NCI-H2196 treated with DMSO at 0.1 percent for 48 hours (cell line): ENCODE measurements around the gene ADIRF.
"Not testable (repeated sequence)": the region's sequence is repeated elsewhere in the genome, so short reads cannot be mapped to it uniquely, and the experiment has no call there.

ENCODE experiments used
- DNase-seq: peaks from one replicate; lab custom pipeline; 2025; ENCODE audit not compliant: unreplicated experiment; lab: John Stamatoyannopoulos, UW

ADIRF gene

DNA sequence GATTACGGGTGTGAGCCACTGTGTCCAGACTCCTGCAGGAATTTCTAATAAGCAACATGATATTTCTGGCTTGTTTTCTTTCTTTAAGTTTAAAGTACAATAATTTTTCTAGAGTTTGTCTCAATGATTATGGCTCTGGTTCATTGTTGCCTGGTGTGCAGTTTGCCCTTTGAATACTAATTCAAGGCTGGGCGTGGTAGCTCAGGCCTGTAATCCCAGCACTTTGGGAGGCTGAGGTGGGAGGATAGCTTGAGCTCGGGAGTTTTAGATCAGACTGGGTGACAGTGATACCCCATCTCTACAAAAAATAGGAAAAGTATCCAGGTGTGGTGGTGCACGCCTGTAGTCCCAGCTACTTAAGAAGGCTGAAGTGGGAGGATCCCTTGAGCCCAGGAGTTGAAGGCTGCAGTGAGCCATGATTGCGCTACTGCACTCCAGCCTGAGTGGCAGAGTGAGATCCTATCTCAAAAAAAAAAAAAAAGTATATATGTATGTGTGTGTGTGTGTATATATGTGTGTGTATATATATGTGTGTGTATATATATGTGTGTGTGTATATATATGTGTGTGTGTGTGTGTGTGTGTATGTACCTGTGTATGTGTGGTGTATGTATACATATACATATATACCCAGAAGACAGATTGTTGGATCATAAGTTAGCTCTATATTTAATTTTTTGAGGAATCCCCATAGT, 8.2 kb downstream of the ADIRF start:
- DNase-seq, result no peak

DNA sequence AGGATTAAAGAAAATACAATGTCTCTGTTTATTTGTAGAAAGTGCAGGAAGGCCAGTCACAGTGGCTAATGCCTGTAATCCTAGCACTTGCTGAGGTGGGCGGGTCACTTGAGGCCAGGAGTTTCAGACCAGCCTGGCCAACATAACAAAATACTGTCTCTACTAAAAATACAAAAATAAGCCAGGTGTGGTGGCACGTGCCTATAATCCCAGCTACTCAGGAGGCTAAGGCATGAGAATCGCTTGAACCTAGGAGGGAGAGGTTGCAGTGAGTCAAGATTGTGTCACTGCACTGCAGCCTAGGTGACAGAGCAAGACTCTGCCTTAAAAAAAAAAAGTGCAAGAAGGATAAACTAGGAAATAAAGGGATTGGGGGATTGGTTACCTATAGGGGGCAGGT, 10.2 kb downstream of the ADIRF start:
- not testable (repeated sequence) for DNase-seq

DNA sequence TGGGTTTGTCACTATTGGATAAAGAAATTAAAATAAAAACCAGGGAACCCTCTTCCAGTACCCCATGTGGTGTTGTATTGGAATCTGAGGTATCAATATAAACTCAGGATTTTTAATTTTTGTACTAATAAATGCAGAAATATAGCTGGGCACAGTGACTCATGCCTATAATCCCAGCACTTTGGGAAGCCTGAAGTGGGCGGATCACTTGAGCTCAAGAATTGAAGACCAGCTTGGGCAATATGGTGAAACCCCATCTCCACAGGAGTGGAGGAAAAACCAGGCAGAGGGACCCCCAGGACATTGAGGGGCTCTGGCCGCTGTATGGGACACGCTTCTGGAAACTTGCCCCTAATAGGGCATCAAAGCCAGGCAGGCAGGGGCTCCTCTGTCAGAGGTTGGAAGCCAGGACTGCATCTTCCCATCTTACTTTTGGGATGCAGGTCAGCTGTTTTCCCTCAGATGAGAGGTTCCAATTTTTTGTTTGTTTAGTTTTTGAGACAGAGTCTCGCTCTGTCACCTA, 11.1 kb downstream of the ADIRF start:
- no peak for DNase-seq

GRCh38 chr10:86979977-86980448, 11.7 kb downstream of the ADIRF start:
- DNase-seq, result no peak

- DNase-seq, result not testable (repeated sequence)
Measured at GRCh38 chr10:86981020-86981419, 12.7 kb downstream of the ADIRF start.

DNA sequence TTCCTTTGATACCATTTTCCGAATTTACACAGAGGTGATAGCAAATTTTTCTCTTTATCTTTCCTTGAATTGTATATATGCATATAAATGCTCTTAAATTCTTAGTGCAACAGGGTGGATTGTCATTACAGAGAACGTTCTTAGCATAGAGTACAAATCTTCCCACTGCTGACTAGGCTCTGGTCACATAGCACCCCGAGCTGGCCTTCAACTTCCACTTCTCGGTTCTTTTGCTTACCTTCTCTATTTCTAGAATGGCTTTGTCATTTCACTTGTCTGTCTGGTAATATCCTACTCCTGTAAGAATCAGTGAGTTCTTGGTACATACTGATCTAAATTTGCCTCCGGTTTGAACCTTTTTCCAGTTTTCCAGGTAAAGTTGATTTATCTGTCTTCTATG, 13.4 kb downstream of the ADIRF start:
- DNase-seq, result no peak

DNA sequence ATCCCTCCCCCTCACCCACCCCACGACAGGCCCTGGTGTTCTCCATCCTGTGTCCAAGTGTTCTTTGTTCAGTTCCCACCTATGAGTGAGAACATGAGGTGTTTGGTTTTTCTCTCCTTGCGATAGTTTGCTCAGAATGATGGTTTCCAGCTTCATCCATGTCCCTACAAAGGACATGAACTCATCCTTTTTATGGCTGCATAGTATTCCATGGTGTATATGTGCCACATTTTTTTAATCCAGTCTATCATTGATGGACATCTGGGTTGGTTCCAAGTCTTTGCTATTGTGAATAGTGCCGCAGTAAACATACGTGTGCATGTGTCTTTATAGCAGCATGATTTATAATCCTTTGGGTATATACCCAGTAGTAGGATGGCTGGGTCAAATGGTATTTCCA, 16.2 kb downstream of the ADIRF start:
- not testable (repeated sequence) for DNase-seq

- DNase-seq, result no peak
Measured at GRCh38 chr10:86988520-86988919, 20.2 kb downstream of the ADIRF start.

GRCh38 chr10:86991362-86991761, 23.1 kb downstream of the ADIRF start:
- not testable (repeated sequence) for DNase-seq

GRCh38 chr10:86992456-86992855, 24.2 kb downstream of the ADIRF start:
- DNase-seq, result no peak

DNA sequence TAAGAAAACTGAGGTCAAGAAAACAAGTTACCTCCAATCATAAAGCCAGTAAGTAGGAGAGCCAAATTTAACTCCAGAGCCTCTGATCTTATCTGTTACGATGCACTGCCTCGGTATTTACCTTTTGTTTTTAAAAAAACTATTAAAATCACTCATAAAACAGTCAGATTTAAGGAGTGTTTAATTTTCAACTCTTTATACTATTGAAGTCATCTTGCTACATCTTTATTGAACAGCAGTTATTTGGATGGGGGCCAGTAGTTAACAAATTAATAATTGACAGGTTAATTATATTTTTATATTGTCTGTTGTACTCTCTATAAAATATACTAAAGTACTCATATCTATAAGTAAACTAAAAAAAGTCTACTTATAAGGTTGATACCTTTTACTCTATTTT, 24.6 kb downstream of the ADIRF start:
- DNase-seq, result no peak

- DNase-seq, result not testable (repeated sequence)
Measured at GRCh38 chr10:86999802-87000403, 31.6 kb downstream of the ADIRF start.

GRCh38 chr10:87000491-87000890, 32.2 kb downstream of the ADIRF start:
- DNase-seq, result no peak

DNA sequence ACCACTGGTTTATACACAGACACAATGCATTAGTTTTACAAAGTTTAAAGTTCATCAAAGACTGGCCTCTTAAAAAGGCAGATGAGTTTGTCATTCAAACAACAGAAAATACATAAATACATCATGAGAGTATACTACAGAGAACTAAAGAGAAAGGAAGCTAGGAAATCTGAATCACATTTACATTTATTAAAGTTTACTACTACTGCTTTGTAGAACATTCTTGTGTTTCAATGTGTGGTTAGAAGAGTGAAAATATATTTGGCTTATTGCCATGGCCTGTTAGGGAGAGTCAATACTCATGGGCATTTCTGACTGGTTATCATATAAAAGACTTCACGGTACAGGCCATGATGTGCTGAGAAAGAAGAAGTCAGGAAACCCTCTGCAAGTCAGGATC, 38.8 kb downstream of the ADIRF start:
- DNase-seq, result not testable (repeated sequence)

GRCh38 chr10:87007674-87008073, 39.4 kb downstream of the ADIRF start:
- DNase-seq, result not testable (repeated sequence)

DNA sequence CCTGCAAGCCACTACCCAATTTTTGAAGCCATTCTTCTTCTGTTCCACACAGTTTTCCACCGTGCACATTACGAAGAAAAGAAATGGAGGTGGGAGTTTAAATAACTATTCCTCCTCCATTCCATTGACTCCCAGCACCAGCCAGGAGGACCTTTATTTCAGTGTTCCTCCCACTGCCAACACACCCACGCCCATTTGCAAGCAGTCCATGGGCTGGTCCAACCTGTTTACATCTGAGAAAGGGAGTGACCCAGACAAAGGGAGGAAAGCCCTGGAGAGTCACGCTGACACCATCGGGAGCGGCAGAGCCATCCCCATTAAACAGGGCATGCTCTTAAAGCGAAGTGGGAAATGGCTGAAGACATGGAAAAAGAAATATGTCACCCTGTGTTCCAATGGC, 40.0 kb downstream of the ADIRF start:
- not testable (repeated sequence) for DNase-seq

DNA sequence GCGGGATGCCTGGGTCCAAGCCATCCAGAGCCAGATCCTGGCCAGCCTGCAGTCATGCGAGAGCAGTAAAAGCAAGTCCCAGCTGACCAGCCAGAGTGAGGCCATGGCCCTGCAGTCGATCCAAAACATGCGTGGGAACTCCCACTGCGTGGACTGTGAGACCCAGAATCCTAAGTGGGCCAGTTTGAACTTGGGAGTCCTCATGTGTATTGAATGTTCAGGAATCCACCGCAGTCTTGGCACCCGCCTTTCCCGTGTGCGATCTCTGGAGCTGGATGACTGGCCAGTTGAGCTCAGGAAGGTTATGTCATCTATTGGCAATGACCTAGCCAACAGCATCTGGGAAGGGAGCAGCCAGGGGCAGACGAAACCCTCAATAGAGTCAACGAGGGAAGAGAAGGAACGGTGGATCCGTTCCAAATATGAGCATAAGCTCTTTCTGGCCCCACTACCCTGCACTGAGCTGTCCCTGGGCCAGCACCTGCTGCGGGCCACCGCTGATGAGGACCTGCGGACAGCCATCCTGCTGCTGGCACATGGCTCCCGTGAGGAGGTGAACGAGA, 40.9 kb downstream of the ADIRF start:
- DNase-seq, result not testable (repeated sequence)

DNA sequence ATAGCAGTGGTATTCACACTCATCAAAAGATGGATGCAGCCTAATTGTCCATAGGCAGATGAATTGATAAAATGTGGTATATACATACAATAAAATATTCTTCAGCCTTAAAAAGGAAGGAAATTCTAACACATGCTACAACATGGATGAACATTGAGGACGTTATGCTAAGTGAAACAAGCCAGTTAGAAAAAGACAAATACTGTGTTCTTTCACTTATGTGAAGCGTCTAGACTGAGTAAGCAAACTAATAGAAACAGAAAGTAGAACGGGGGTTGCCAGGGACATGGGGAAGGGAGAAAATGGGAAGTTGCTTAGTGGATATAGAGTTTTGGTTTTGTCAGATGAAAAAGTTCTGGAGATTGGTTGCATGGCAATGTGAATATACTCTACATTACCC, 45.2 kb downstream of the ADIRF start:
- DNase-seq, result not testable (repeated sequence)

GRCh38 chr10:87014986-87015716, 46.9 kb downstream of the ADIRF start:
- DNase-seq, result not testable (repeated sequence)

GRCh38 chr10:87018127-87018526, 49.8 kb downstream of the ADIRF start:
- DNase-seq, result not testable (repeated sequence)

GRCh38 chr10:87019066-87019465, 50.8 kb downstream of the ADIRF start:
- DNase-seq, result not testable (repeated sequence)
